Panc1 (cell line): ENCODE results near the gene ATG10. TPM values are rescaled to one million over a fixed set of nuclear protein-coding genes. Genes with fewer than 3 reads are reported as not detected.

Experiments used
- ATAC-seq: fragments of 200-7000 bp; cut with Tn5 transposase; 2 replicates; pipeline ENCODE4 v1.9.1; 2020; ENCODE audit warnings: mild to moderate bottlenecking, moderate library complexity
- BruUV-seq: library from RNA; stranded (reverse); fragments of 400-500 nt; replicated peaks from 2 replicates; lab custom pipeline; 2021; lab: Mats Ljungman, UMichigan
- CTCF ChIA-PET: fragments of 300-600 bp; sonication (Branson Sonifier 250); formaldehyde crosslinking; loops from one replicate; lab custom pipeline; 2022; ENCODE audit warnings: antibody characterized with exemption; lab: Charles Lee
- POLR2A ChIA-PET: fragments of 300-600 bp; sonication (Branson Sonifier 250); formaldehyde crosslinking; loops from one replicate; lab custom pipeline; 2022; ENCODE audit warnings: antibody characterized with exemption; lab: Charles Lee
- DNase-seq: peaks from one replicate; pipeline ENCODE4 v3.0.0-alpha.2; 2010; ENCODE audit warnings: low read depth, low spot score
- H3K27ac ChIP-seq: 2 replicates; pipeline ENCODE4 v1.5.1; 2011; ENCODE audit warnings: mild to moderate bottlenecking, low read length, inconsistent platforms
- H3K27me3 ChIP-seq: fragments of 200-500 bp; sonication (Bioruptor generic); 2 replicates; pipeline ENCODE4 v1.6.0; 2014; ENCODE audit warnings: low read length, inconsistent platforms; ENCODE audit not compliant: control insufficient read depth, insufficient read depth
- H3K36me3 ChIP-seq: fragments of 200-500 bp; sonication (Bioruptor generic); 2 replicates; pipeline ENCODE4 v1.5.1; 2014; ENCODE audit warnings: inconsistent platforms, mild to moderate bottlenecking, low read length, moderate library complexity; ENCODE audit not compliant: control insufficient read depth, insufficient read depth
- H3K4me1 ChIP-seq: 2 replicates; pipeline ENCODE4 v1.5.1; 2011; ENCODE audit warnings: inconsistent platforms, mild to moderate bottlenecking, low read length, moderate library complexity; ENCODE audit not compliant: control insufficient read depth, insufficient read depth
- H3K4me3 ChIP-seq, 2 experiments: 2 replicates each; pipeline ENCODE4 v1.5.1; 2011 to 2012; ENCODE audit warnings: low read depth in 2 of 2, low read length in 2 of 2, mild to moderate bottlenecking in 2 of 2, inconsistent platforms in 1 of 2, moderate library complexity in 1 of 2
- H3K9me3 ChIP-seq: fragments of 200-500 bp; sonication (Bioruptor generic); 2 replicates; pipeline ENCODE4 v1.5.1; 2014; ENCODE audit warnings: low read depth, mild to moderate bottlenecking, inconsistent platforms, low read length, moderate library complexity; ENCODE audit not compliant: control insufficient read depth, insufficient read depth
- POLR2AphosphoS5 ChIP-seq: IDR thresholded peaks from 2 replicates; pipeline ENCODE4 v1.6.1; 2012; ENCODE audit warnings: mild to moderate bottlenecking, low read depth, low read length, moderate library complexity
- SIN3A ChIP-seq: IDR thresholded peaks from 2 replicates; pipeline ENCODE4 v1.6.1; 2012; ENCODE audit warnings: low read depth, mild to moderate bottlenecking, low read length, moderate library complexity, borderline replicate concordance; ENCODE audit not compliant: insufficient read depth
- TCF7L2 ChIP-seq: IDR thresholded peaks from 2 replicates; pipeline ENCODE4 v1.6.1; 2011; ENCODE audit warnings: mild to moderate bottlenecking, low read depth, low read length, inconsistent platforms
- in situ Hi-C: cut with HindIII; loops from 2 replicates; pipeline ENCODE4 v1.10.0; 2016; ENCODE audit warnings: low sequenced_read_pairs, low pct_unique_long_range_greater_than_20kb
- intact Hi-C: fragments of 100-400 bp; cut with micrococcal nuclease; formaldehyde crosslinking; loops from one replicate; pipeline ENCODE4 v1.10.0; 2022; ENCODE audit not compliant: unreplicated experiment
- total RNA-seq: library from RNA; stranded (reverse); gene quantifications from one replicate; pipeline ENCODE4 v1.2.1, GENCODE V29; 2021; ENCODE audit not compliant: unreplicated experiment
- TF ChIP-seq, protein P1 (sequence below): fragments of 450-650 bp; IDR thresholded peaks from 2 replicates; pipeline ENCODE4 v1.5.1; 2017; ENCODE audit warnings: mild to moderate bottlenecking
- TF ChIP-seq, protein P2 (sequence below), 2 experiments: IDR thresholded peaks; 2 replicates each; pipeline ENCODE4 v1.6.1; 2011 to 2012; ENCODE audit warnings: low read depth in 2 of 2, control low read depth in 1 of 2, low read length in 1 of 2, mild to moderate bottlenecking in 1 of 2, moderate library complexity in 1 of 2; ENCODE audit not compliant: insufficient read depth in 1 of 2

The ATG10 gene
- total RNA-seq, 1 experiment from 2014 or later = 14.0 TPM

GRCh38 chr5:82115858-82116257 lies 144.0 kb downstream of the ATG10 start:
- ATAC-seq = no peak
- no peaks in the 10 kb centered on the region for H3K4me1 ChIP-seq
- intact Hi-C loops = no loop called here
- no peaks in the 10 kb centered on the region for H3K36me3 ChIP-seq
- in situ Hi-C loops = no loop called here
- no peak overlapping the region for H3K4me3 ChIP-seq
- no peaks in the 10 kb centered on the region for H3K9me3 ChIP-seq
- no TSS peak for BruUV-seq
- TF ChIP-seq POLR2AphosphoS5 (no peak), SIN3A (no peak), TCF7L2 (no peak)
- TF ChIP-seq, protein P1, sequence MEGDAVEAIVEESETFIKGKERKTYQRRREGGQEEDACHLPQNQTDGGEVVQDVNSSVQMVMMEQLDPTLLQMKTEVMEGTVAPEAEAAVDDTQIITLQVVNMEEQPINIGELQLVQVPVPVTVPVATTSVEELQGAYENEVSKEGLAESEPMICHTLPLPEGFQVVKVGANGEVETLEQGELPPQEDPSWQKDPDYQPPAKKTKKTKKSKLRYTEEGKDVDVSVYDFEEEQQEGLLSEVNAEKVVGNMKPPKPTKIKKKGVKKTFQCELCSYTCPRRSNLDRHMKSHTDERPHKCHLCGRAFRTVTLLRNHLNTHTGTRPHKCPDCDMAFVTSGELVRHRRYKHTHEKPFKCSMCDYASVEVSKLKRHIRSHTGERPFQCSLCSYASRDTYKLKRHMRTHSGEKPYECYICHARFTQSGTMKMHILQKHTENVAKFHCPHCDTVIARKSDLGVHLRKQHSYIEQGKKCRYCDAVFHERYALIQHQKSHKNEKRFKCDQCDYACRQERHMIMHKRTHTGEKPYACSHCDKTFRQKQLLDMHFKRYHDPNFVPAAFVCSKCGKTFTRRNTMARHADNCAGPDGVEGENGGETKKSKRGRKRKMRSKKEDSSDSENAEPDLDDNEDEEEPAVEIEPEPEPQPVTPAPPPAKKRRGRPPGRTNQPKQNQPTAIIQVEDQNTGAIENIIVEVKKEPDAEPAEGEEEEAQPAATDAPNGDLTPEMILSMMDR = no peak
- TF ChIP-seq, protein P2, sequence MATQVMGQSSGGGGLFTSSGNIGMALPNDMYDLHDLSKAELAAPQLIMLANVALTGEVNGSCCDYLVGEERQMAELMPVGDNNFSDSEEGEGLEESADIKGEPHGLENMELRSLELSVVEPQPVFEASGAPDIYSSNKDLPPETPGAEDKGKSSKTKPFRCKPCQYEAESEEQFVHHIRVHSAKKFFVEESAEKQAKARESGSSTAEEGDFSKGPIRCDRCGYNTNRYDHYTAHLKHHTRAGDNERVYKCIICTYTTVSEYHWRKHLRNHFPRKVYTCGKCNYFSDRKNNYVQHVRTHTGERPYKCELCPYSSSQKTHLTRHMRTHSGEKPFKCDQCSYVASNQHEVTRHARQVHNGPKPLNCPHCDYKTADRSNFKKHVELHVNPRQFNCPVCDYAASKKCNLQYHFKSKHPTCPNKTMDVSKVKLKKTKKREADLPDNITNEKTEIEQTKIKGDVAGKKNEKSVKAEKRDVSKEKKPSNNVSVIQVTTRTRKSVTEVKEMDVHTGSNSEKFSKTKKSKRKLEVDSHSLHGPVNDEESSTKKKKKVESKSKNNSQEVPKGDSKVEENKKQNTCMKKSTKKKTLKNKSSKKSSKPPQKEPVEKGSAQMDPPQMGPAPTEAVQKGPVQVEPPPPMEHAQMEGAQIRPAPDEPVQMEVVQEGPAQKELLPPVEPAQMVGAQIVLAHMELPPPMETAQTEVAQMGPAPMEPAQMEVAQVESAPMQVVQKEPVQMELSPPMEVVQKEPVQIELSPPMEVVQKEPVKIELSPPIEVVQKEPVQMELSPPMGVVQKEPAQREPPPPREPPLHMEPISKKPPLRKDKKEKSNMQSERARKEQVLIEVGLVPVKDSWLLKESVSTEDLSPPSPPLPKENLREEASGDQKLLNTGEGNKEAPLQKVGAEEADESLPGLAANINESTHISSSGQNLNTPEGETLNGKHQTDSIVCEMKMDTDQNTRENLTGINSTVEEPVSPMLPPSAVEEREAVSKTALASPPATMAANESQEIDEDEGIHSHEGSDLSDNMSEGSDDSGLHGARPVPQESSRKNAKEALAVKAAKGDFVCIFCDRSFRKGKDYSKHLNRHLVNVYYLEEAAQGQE (IDR thresholded peaks at IDR 0.05; ENCODE audit: insufficient read depth in 1 of 2, low read depth in 2 of 2, low read length in 1 of 2) = no peak
- ChIA-PET POLR2A (no interaction called here), CTCF (no interaction called here)
- no peak overlapping the region for H3K27ac ChIP-seq
- H3K27me3 ChIP-seq = no peaks in the 10 kb centered on the region
- no peak for DNase-seq

- H3K4me1 ChIP-seq = no peaks in the 10 kb centered on the region
- H3K27ac ChIP-seq = no peak overlapping the region
- DNase-seq (no peak), ATAC-seq (no peak)
- TF ChIP-seq POLR2AphosphoS5 = no peak
- TF ChIP-seq, protein P2 (IDR thresholded peaks at IDR 0.05; ENCODE audit: insufficient read depth in 1 of 2, low read depth in 2 of 2, low read length in 1 of 2) = no peak
- no peak for TF ChIP-seq SIN3A
- TF ChIP-seq, protein P1 = no peak
- TF ChIP-seq TCF7L2 = no peak
- no peaks in the 10 kb centered on the region for H3K27me3 ChIP-seq
- intact Hi-C loops = no loop called here
- no TSS peak for BruUV-seq
- H3K36me3 ChIP-seq = no peaks in the 10 kb centered on the region
- ChIA-PET CTCF (interaction anchor here (0.7 kb wide), 1 partner anchor 790 kb away, joined by 4 read pairs; no protein-coding TSS in a partner anchor), POLR2A (no interaction called here)
- in situ Hi-C loops = no loop called here
- H3K4me3 ChIP-seq = no peak overlapping the region
- H3K9me3 ChIP-seq = no peaks in the 10 kb centered on the region
These were observed 148.1 kb downstream of the ATG10 start for GRCh38 chr5:82119889-82120288.
